HUES6 (cell line): Measurements from ENCODE around the gene CXCL1.

ENCODE experiments used
- H3K27ac ChIP-seq: 2 replicates; pipeline ENCODE4 v1.7.0; 2013; ENCODE audit warnings: low read depth, mild to moderate bottlenecking, low read length, inconsistent platforms
- H3K27me3 ChIP-seq: 2 replicates; pipeline ENCODE4 v1.6.1; 2013; ENCODE audit warnings: low read length; ENCODE audit not compliant: control insufficient read depth, insufficient read depth
- H3K36me3 ChIP-seq: 2 replicates; pipeline ENCODE4 v1.6.1; 2013; ENCODE audit warnings: low read length; ENCODE audit not compliant: control insufficient read depth, insufficient read depth
- H3K4me1 ChIP-seq: 2 replicates; pipeline ENCODE4 v1.6.1; 2013; ENCODE audit warnings: low read length; ENCODE audit not compliant: control insufficient read depth, insufficient read depth
- H3K4me3 ChIP-seq: 2 replicates; pipeline ENCODE4 v1.5.1; 2013; ENCODE audit warnings: low read depth, low read length
- H3K9ac ChIP-seq: one replicate; pipeline ENCODE4 v1.6.1; 2013; ENCODE audit warnings: mild to moderate bottlenecking, low read length
- H3K9me3 ChIP-seq: 2 replicates; pipeline ENCODE4 v1.6.1; 2013; ENCODE audit warnings: low read depth, low read length; ENCODE audit not compliant: control insufficient read depth, insufficient read depth

Gene CXCL1

DNA sequence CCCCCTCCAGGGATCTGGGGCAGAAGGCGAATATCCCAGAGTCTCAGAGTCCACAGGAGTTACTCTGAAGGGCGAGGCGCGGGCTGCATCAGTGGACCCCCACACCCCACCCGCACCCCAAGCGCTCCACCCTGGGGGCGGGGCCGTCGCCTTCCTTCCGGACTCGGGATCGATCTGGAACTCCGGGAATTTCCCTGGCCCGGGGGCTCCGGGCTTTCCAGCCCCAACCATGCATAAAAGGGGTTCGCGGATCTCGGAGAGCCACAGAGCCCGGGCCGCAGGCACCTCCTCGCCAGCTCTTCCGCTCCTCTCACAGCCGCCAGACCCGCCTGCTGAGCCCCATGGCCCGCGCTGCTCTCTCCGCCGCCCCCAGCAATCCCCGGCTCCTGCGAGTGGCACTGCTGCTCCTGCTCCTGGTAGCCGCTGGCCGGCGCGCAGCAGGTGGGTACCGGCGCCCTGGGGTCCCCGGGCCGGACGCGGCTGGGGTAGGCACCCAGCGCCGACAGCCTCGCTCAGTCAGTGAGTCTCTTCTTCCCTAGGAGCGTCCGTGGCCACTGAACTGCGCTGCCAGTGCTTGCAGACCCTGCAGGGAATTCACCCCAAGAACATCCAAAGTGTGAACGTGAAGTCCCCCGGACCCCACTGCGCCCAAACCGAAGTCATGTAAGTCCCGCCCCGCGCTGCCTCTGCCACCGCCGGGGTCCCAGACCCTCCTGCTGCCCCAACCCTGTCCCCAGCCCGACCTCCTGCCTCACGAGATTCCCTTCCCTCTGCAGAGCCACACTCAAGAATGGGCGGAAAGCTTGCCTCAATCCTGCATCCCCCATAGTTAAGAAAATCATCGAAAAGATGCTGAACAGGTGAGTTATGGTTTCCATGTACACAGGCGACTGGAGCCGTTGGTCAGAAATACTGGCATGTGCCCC lies at the start of gene CXCL1:
Gene CXCL1, plus strand, starts transcription at position 264 of the 926 bp plus-strand sequence. Its CDS starts 78 bp downstream, at position 342.
- Histone ChIP-seq H3K9me3 (no peaks in the 10 kb centered on the region), H3K27ac (no peak within 1 kb of the TSS), H3K4me3 (peak within 1 kb of the TSS; percentile 62), H3K36me3 (no peaks in the 10 kb centered on the region), H3K27me3 (peaks cover 29% of the 10 kb centered on the region), H3K4me1 (peaks cover 11% of the 10 kb centered on the region; the same call in 1 of the 2 replicates), H3K9ac (peak within 1 kb of the TSS; percentile 48)

DNA sequence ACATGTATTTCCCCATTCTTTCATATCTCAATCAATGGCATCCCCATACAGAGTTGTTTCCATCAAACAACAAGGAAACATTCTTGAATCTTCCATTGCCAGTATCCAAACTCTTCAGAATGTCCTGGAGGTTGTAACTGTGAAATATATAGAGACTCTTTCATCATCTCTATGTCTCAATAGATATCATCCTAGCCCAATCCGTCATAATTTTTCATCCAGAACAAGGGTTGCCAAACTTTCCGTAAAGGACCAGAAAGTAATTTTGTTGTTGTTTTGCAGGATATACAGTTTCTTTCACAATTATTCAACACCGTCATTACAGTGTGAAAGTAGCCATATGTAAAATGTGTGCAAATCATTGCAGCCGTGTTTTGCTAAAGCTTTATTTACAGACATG lies 47.9 kb upstream of the CXCL1 start:
- no peaks in the 10 kb centered on the region for H3K9me3 ChIP-seq
- H3K27ac ChIP-seq = no peak overlapping the region
- no peaks in the 10 kb centered on the region for H3K27me3 ChIP-seq
- H3K4me1 ChIP-seq = peaks cover 3% of the 10 kb centered on the region; the same call in 1 of the 2 replicates
- H3K4me3 ChIP-seq = no peak overlapping the region
- no peaks in the 10 kb centered on the region for H3K36me3 ChIP-seq
- no peak overlapping the region for H3K9ac ChIP-seq

DNA sequence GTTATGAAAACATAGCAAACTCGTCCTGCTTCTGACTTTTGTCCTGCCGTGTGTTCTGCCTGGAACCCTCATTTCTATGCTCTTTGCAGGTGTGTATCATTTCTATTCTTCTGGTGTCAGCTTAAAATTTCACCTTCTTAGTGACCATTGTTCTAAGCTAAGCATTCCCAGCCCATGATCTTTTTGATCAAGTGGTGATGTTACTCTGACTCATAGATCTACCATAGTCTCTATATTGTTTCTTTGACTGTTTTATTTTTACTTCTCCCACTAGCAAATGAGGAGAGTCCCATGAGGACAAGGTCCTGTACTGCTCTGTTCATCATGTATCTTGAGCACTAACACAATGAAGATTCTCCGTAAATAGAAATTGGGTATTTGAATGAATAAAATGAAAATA lies 46.8 kb upstream of the CXCL1 start:
- Histone ChIP-seq H3K27ac (no peak overlapping the region), H3K9ac (no peak overlapping the region), H3K36me3 (no peaks in the 10 kb centered on the region), H3K9me3 (peaks cover 3% of the 10 kb centered on the region; the same call in 1 of the 2 replicates), H3K4me3 (no peak overlapping the region), H3K27me3 (no peaks in the 10 kb centered on the region), H3K4me1 (peaks cover 3% of the 10 kb centered on the region; the same call in 1 of the 2 replicates)

DNA sequence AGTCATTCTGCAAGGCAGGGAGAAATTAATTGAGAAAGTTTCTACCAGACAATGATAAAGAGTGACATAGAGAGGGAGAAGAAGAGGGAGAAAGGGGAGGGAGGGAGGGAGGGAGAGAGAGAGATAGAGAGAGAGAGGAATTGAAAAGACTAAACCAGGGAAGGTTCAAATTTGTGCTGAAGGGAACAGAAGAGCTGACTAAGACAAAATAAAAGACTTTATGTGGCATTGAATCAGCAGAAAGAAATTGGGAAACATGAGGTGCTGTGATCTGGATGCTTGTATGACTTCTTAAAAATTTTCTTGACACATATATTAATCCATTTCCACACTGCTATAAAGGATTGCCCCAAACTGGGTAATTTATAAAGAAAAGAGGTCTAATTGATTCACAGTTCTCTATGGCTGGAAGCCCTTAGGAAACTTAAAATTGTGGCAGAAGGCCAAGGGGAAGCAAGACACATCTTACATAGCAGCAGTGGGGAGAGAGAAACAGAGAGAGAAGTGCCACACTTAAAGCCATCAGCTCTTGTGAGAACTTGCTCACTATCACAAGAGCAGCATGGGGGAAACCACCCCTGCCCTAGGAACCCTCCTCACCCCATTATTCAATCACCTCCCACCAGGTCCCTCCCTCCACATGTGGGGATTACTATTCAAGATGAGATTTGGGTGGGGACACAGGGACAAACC lies 46.2 kb upstream of the CXCL1 start:
- H3K4me3 ChIP-seq = no peak overlapping the region
- peaks cover under 1% of the 10 kb centered on the region; the same call in 1 of the 2 replicates for H3K4me1 ChIP-seq
- no peak overlapping the region for H3K9ac ChIP-seq
- no peaks in the 10 kb centered on the region for H3K27me3 ChIP-seq
- H3K36me3 ChIP-seq = no peaks in the 10 kb centered on the region
- no peak overlapping the region for H3K27ac ChIP-seq
- H3K9me3 ChIP-seq = peaks cover 7% of the 10 kb centered on the region; the same call in 1 of the 2 replicates

DNA sequence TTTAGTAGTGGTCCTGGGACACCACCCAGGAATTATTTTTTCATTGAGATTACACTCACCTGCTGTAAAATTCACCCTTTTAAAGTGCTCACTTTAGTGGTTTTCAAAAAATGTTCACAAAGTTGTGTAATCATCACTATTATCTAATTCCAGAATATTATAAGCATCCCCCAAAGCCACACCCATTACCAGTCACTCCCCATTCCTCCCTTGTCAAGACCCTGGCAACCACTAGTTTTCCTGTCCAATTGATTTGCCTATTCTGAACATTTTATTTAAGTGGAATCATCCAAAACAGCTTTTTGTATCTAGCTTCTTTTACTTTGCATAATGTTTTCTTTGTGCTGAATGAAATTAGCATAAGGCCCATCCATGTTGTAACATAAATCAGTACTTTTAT lies 45.4 kb upstream of the CXCL1 start:
- Histone ChIP-seq H3K9me3 (peaks cover 7% of the 10 kb centered on the region; the same call in 1 of the 2 replicates), H3K9ac (no peak overlapping the region), H3K4me1 (no peaks in the 10 kb centered on the region), H3K4me3 (no peak overlapping the region), H3K36me3 (no peaks in the 10 kb centered on the region), H3K27ac (no peak overlapping the region), H3K27me3 (no peaks in the 10 kb centered on the region)

DNA sequence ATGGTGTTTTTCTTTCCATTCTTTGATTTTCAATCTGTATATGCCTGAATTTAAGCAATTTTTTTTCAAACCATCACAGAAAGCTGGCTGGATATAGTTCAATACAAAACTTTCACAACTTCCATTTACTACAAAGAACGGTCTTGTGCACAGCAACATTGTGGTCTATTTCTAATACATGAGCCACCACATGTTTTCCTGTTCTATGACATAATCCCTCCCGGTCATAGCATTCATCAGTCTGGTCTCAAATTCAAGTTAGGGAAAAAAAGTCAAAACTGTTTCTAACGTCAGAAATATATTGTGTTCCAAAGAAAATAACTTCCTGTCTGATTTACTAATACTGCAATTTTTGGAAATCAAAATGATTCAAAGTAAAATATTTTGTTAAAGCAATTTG lies 40.2 kb upstream of the CXCL1 start:
- H3K4me1 ChIP-seq = no peaks in the 10 kb centered on the region
- H3K9me3 ChIP-seq = peaks cover 7% of the 10 kb centered on the region; the same call in 1 of the 2 replicates
- H3K36me3 ChIP-seq = no peaks in the 10 kb centered on the region
- H3K27ac ChIP-seq = no peak overlapping the region
- H3K9ac ChIP-seq = no peak overlapping the region
- no peaks in the 10 kb centered on the region for H3K27me3 ChIP-seq
- H3K4me3 ChIP-seq = no peak overlapping the region

DNA sequence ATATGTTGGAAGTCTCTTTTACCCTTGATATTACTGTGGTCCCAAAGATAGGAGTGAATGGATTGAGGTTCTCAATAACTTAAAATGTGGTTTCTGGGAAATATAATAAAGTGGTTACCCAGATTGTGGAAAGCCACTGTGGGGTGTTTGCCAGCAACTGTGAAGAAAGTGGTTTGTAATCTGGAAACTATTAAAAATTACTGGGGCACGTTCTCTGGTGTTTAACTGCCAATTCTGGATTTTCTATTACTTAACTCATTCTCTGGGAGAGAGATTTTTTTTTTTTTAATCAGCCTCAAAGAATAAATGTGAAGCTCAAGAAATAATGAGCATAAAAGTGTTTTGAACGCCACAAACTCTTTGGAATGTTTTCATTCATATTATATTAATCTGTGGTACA lies 37.6 kb upstream of the CXCL1 start:
- peaks cover 7% of the 10 kb centered on the region; the same call in 1 of the 2 replicates for H3K9me3 ChIP-seq
- H3K4me1 ChIP-seq = no peaks in the 10 kb centered on the region
- H3K27me3 ChIP-seq = peaks cover 6% of the 10 kb centered on the region
- no peak overlapping the region for H3K9ac ChIP-seq
- no peaks in the 10 kb centered on the region for H3K36me3 ChIP-seq
- H3K27ac ChIP-seq = no peak overlapping the region
- H3K4me3 ChIP-seq = no peak overlapping the region

DNA sequence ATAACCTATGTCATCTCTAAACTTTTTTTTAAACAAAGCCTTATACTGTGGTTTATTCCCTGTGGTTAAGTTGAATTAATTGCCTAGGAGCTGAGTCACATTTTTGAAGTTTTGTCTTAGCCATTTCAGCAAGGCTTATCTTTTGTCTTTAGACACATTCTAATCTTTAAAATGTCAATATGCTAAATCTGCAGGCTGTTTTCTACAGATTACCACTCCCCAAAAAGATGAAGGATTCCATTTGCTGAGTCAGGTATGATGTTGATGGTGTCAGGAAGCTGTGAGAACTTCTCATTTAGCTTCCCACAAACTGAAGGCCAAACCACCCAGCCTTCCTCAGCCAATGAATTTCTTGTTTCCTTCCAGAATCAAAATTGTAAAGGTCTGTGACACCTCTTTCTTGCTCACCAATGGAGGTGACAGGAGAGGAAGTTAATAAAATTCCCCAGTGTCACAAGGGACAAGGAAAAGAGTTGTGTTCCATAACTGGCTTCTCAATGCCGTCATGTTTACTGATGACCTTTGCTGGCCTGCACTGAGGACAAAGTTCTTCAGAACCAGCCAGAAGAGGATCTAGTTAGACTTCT lies 36.4 kb upstream of the CXCL1 start:
- no peaks in the 10 kb centered on the region for H3K36me3 ChIP-seq
- H3K9me3 ChIP-seq = 0 out of 2 replicates have a peak, but pooled peaks cover 1% of the 10 kb centered on the region
- H3K4me3 ChIP-seq = no peak overlapping the region
- no peak overlapping the region for H3K9ac ChIP-seq
- no peak overlapping the region for H3K27ac ChIP-seq
- peaks cover 3% of the 10 kb centered on the region; the same call in 1 of the 2 replicates for H3K4me1 ChIP-seq
- H3K27me3 ChIP-seq = peaks cover 17% of the 10 kb centered on the region

DNA sequence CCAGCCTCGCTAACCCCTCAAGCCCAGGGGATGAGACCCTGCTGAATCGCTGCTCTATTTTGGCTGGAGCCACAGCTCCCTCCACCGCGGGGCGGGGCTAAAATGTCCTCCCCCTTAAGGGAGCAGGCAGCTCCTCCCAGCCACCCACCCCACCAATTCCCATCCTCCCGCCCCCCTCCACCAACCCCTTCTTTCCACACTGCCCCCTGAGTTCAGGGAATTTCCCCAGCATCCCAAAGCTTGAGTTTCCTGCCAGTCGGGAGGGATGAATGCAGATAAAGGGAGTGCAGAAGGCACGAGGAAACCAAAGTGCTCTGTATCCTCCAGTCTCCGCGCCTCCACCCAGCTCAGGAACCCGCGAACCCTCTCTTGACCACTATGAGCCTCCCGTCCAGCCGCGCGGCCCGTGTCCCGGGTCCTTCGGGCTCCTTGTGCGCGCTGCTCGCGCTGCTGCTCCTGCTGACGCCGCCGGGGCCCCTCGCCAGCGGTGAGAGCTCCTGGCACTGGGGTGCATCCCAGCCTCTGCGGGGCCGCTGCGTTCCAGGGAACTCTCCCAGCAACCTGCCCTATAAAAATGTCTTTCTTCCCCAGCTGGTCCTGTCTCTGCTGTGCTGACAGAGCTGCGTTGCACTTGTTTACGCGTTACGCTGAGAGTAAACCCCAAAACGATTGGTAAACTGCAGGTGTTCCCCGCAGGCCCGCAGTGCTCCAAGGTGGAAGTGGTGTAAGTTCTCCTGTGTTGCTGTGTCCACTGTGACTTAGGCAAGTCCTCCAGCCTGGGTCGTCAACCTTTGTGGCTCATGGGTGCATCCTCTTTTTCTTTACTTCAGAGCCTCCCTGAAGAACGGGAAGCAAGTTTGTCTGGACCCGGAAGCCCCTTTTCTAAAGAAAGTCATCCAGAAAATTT lies 32.6 kb upstream of the CXCL1 start, which contains the start of gene CXCL6:
Gene CXCL6, plus strand, starts transcription at position 306 of the 907 bp plus-strand sequence. Its CDS starts 73 bp downstream, at position 379.
- H3K27ac ChIP-seq = no peak within 1 kb of the TSS
- H3K36me3 ChIP-seq = no peaks in the 10 kb centered on the region
- H3K9me3 ChIP-seq = no peaks in the 10 kb centered on the region
- peak within 1 kb of the TSS; percentile 29 for H3K9ac ChIP-seq
- peak within 1 kb of the TSS; percentile 89 for H3K4me3 ChIP-seq
- H3K27me3 ChIP-seq = peaks cover 30% of the 10 kb centered on the region
- H3K4me1 ChIP-seq = peaks cover 3% of the 10 kb centered on the region; the same call in 1 of the 2 replicates

DNA sequence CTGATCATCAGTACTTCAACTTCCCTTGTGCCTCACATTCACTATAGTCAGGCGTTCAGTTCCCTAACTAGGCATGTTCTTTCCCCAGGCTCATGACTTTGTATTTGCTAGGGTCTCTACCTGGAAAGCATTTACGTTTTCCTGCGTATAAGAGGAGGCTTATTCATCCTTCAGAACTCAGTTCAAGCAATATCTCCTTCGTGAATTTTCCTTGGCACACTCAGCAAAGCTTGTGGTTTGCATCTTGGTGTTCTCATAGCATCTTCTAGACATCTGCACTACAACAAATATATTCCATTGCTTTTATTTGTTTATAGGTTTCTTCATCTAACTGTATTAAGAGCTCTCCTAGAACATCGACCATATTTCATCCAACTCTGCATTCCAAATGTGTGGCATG lies 30.1 kb upstream of the CXCL1 start:
- Histone ChIP-seq H3K36me3 (no peaks in the 10 kb centered on the region), H3K27me3 (peaks cover 30% of the 10 kb centered on the region), H3K9me3 (no peaks in the 10 kb centered on the region), H3K9ac (no peak overlapping the region), H3K27ac (no peak overlapping the region), H3K4me1 (peaks cover 3% of the 10 kb centered on the region; the same call in 1 of the 2 replicates), H3K4me3 (no peak overlapping the region)
